ENCODE data around the gene CEND1. TPM values are rescaled to one million over a fixed set of nuclear protein-coding genes. Genes with fewer than 3 reads are reported as not detected.

The CEND1 gene
- total and polyA plus RNA-seq, 2 experiments from 2014 or later = 1.6 to 8.2 TPM

DNA sequence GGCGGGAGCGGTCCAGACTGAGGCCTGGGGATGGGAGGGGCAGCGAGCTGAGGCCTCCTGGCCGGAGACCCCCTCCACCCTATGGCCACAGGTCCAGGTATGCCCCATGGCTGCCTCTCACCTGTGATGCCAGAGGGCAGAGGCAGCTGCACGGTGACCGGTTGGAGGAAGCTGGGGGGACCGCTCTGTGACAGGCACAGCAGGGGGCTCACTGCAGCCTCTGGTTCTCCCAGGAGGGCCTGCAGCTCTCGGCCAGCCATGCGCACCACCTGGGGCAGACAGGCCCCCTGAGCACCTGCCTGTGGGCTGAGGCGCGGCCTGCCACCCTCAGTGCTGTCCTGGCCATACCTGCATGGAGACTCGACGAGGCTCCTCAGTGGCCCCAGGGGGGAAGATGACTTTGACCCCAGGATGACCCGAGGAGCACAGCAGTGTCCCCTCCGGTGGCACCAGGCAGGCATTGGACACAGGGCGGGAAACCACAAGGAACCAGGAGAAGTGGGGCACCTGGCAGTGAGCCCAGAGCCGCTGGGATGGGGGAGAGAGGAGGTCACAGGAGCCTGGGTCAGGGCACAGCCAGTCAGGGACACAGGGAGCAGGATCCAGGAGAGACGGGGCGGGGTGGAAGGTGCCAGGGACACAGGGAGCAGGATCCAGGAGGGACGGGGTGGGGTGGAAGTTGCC lies 11.3 kb upstream of the CEND1 start:
- H3K9me3 ChIP-seq (ENCODE audit: low read depth) = no peaks in the 10 kb centered on the region
- peaks cover 13% of the 10 kb centered on the region for H3K4me1 ChIP-seq (ENCODE audit: low read depth)
- H3K27ac ChIP-seq = no peak overlapping the region
- H3K4me3 ChIP-seq = no peak overlapping the region
- no peaks in the 10 kb centered on the region for H3K27me3 ChIP-seq
- no peaks in the 10 kb centered on the region for H3K36me3 ChIP-seq
- no peak for DNase-seq (ENCODE audit: low read depth in 1 of 2, low spot score in 1 of 2)
- TF ChIP-seq, protein P1, sequence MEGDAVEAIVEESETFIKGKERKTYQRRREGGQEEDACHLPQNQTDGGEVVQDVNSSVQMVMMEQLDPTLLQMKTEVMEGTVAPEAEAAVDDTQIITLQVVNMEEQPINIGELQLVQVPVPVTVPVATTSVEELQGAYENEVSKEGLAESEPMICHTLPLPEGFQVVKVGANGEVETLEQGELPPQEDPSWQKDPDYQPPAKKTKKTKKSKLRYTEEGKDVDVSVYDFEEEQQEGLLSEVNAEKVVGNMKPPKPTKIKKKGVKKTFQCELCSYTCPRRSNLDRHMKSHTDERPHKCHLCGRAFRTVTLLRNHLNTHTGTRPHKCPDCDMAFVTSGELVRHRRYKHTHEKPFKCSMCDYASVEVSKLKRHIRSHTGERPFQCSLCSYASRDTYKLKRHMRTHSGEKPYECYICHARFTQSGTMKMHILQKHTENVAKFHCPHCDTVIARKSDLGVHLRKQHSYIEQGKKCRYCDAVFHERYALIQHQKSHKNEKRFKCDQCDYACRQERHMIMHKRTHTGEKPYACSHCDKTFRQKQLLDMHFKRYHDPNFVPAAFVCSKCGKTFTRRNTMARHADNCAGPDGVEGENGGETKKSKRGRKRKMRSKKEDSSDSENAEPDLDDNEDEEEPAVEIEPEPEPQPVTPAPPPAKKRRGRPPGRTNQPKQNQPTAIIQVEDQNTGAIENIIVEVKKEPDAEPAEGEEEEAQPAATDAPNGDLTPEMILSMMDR (IDR thresholded peaks at IDR 0.05; ENCODE audit: low read depth, low read length) = no peak

DNA sequence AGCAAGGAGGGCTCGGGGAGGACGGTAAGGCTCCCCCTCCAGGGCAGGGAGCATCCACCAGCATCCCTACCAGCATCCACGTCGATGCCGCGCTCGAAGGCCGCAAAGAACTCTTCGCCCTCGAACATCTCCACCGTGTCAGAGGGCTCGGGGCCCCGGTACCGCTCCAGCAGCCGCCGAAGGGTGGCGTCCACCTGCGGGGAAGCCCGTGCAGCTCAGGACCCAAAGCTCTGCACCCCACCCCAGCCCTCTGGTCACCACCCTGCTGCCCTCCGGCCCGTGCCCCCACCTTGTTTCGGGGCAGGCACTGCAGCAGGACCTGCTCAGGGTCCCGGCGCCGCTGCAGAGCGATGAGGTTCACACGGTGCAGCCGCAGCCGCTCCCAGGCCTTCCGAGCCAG lies 10.6 kb upstream of the CEND1 start:
- Histone ChIP-seq H3K9me3 (ENCODE audit: low read depth) (no peaks in the 10 kb centered on the region), H3K4me1 (ENCODE audit: low read depth) (peaks cover 19% of the 10 kb centered on the region), H3K27ac (no peak overlapping the region), H3K4me3 (no peak overlapping the region), H3K36me3 (no peaks in the 10 kb centered on the region), H3K27me3 (no peaks in the 10 kb centered on the region)
- TF ChIP-seq, protein P1 (IDR thresholded peaks at IDR 0.05; ENCODE audit: low read depth, low read length) = no peak
- no peak for DNase-seq (ENCODE audit: low read depth in 1 of 2, low spot score in 1 of 2)

GRCh38 chr11:799641-800316 lies 9.9 kb upstream of the CEND1 start:
- H3K27ac ChIP-seq = no peak overlapping the region
- DNase-seq (ENCODE audit: low read depth in 1 of 2, low spot score in 1 of 2) = no peak
- no peak overlapping the region for H3K4me3 ChIP-seq
- H3K36me3 ChIP-seq = no peaks in the 10 kb centered on the region
- peaks cover 19% of the 10 kb centered on the region for H3K4me1 ChIP-seq (ENCODE audit: low read depth)
- TF ChIP-seq, protein P1 (IDR thresholded peaks at IDR 0.05; ENCODE audit: low read depth, low read length) = no peak
- H3K27me3 ChIP-seq = no peaks in the 10 kb centered on the region
- no peaks in the 10 kb centered on the region for H3K9me3 ChIP-seq (ENCODE audit: low read depth)

- peak within 1 kb of the TSS; percentile 58 for H3K27ac ChIP-seq
Measured at GRCh38 chr11:798093-798713, 8.3 kb upstream of the CEND1 start, which contains the start of gene SLC25A22. Gene SLC25A22 (minus strand): TSS chr11:798281. CDS start chr11:795006, 3,275 bp downstream.

More at GRCh38 chr11:798093-798713, 8.3 kb upstream of the CEND1 start, which contains the start of gene SLC25A22:
- Histone ChIP-seq H3K27me3 (no peaks in the 10 kb centered on the region), H3K4me3 (peak within 1 kb of the TSS; percentile 79), H3K36me3 (no peaks in the 10 kb centered on the region), H3K4me1 (ENCODE audit: low read depth) (peaks cover 15% of the 10 kb centered on the region), H3K9me3 (ENCODE audit: low read depth) (no peaks in the 10 kb centered on the region)
- peak; percentile 81 to 91 for DNase-seq (ENCODE audit: low read depth in 1 of 2, low spot score in 1 of 2)
- TF ChIP-seq, protein P1 (IDR thresholded peaks at IDR 0.05; ENCODE audit: low read depth, low read length) = peak; percentile 62
